Liver (tissue), 9 donors: ENCODE measurements around the gene THRB. TPM values are rescaled to one million over a fixed set of nuclear protein-coding genes. Genes with fewer than 3 reads are reported as not detected.

Source experiments
- DNase-seq: peaks from one replicate; pipeline ENCODE4 v3.0.0-alpha.2; 2017; ENCODE audit warnings: low spot score
- H3K27ac ChIP-seq, 2 donors: one replicate each; pipeline ENCODE4 v1.7.0; 2013; ENCODE audit warnings: inconsistent platforms in 2 of 2, low read length in 2 of 2, control low read depth in 1 of 2, low read depth in 1 of 2, mild to moderate bottlenecking in 1 of 2
- H3K27me3 ChIP-seq, 4 donors: one replicate each; pipeline versions ENCODE4 v1.6.1 to v1.7.0; 2013; ENCODE audit warnings: low read length in 3 of 4, inconsistent platforms in 1 of 4, mild to moderate bottlenecking in 1 of 4, moderate library complexity in 1 of 4; ENCODE audit not compliant: control insufficient read depth in 4 of 4, insufficient read depth in 4 of 4
- H3K36me3 ChIP-seq, 4 donors: one replicate each; pipeline versions ENCODE4 v1.6.1 to v1.7.0; 2013; ENCODE audit warnings: low read length in 3 of 4, mild to moderate bottlenecking in 3 of 4, low read depth in 1 of 4, moderate library complexity in 1 of 4; ENCODE audit not compliant: control insufficient read depth in 4 of 4, insufficient read depth in 3 of 4
- H3K4me1 ChIP-seq, 4 donors: one replicate each; pipeline versions ENCODE4 v1.6.1 to v1.7.0; 2013; ENCODE audit warnings: low read length in 3 of 4, mild to moderate bottlenecking in 3 of 4, moderate library complexity in 1 of 4; ENCODE audit not compliant: control insufficient read depth in 4 of 4, insufficient read depth in 4 of 4
- H3K4me3 ChIP-seq, 3 donors: one replicate each; pipeline versions ENCODE4 v1.6.1 to v1.7.0; 2013; ENCODE audit warnings: low read length in 3 of 3, control low read depth in 1 of 3, low read depth in 1 of 3, mild to moderate bottlenecking in 1 of 3
- H3K9ac ChIP-seq, 2 donors: one replicate each; pipeline ENCODE4 v1.7.0; 2013; ENCODE audit warnings: low read length in 2 of 2, mild to moderate bottlenecking in 2 of 2, moderate library complexity in 2 of 2, control low read depth in 1 of 2, low read depth in 1 of 2
- H3K9me3 ChIP-seq, 4 donors: one replicate each; pipeline versions ENCODE4 v1.6.1 to v1.7.0; 2013; ENCODE audit warnings: low read length in 3 of 4; ENCODE audit not compliant: control insufficient read depth in 4 of 4
- CTCF ChIP-seq: fragments of 150-350 bp; IDR thresholded peaks from 2 replicates; pipeline ENCODE4 v1.5.1; 2017; ENCODE audit warnings: improper control_type of control experiment, low read depth, low read length; ENCODE audit not compliant: missing input control
- FOXA1 ChIP-seq: IDR thresholded peaks from 2 replicates; pipeline ENCODE4 v1.6.1; 2016; ENCODE audit warnings: antibody characterized with exemption
- FOXA2 ChIP-seq: IDR thresholded peaks from 2 replicates; pipeline ENCODE4 v1.6.1; 2016; ENCODE audit warnings: antibody characterized with exemption
- GABPA ChIP-seq, 2 donors: IDR thresholded peaks in 1 of 2; conservative IDR thresholded peaks in 1 of 2; 2 replicates each; pipeline ENCODE4 v1.6.1; 2016; ENCODE audit warnings: antibody characterized with exemption in 2 of 2, mild to moderate bottlenecking in 1 of 2, moderate library complexity in 1 of 2
- HNF4A ChIP-seq, 2 donors: conservative IDR thresholded peaks; 2 replicates each; pipeline ENCODE4 v1.6.1; 2016; ENCODE audit warnings: antibody characterized with exemption in 2 of 2, mild to moderate bottlenecking in 2 of 2
- HNF4G ChIP-seq: IDR thresholded peaks from 2 replicates; pipeline ENCODE4 v1.6.1; 2016; ENCODE audit warnings: antibody characterized with exemption
- MAX ChIP-seq: IDR thresholded peaks from 2 replicates; pipeline ENCODE4 v1.6.1; 2016; ENCODE audit warnings: antibody characterized with exemption
- NR2F2 ChIP-seq: IDR thresholded peaks from 2 replicates; pipeline ENCODE4 v1.6.1; 2016; ENCODE audit warnings: antibody characterized with exemption
- RAD21 ChIP-seq, 2 donors: IDR thresholded peaks; 2 replicates each; pipeline ENCODE4 v1.6.1; 2016; ENCODE audit warnings: antibody characterized with exemption in 2 of 2, mild to moderate bottlenecking in 2 of 2
- SP1 ChIP-seq: IDR thresholded peaks from 2 replicates; pipeline ENCODE4 v1.6.1; 2018; ENCODE audit warnings: antibody characterized with exemption, mild to moderate bottlenecking
- TAF1 ChIP-seq: conservative IDR thresholded peaks from 2 replicates; pipeline ENCODE4 v1.6.1; 2016; ENCODE audit warnings: antibody characterized with exemption, mild to moderate bottlenecking
- YY1 ChIP-seq: IDR thresholded peaks from 2 replicates; pipeline ENCODE4 v1.6.1; 2016; ENCODE audit warnings: antibody characterized with exemption, mild to moderate bottlenecking
- ZBTB33 ChIP-seq: IDR thresholded peaks from 2 replicates; pipeline ENCODE4 v1.6.1; 2016; ENCODE audit warnings: antibody characterized with exemption
- polyA plus RNA-seq, 2 donors: library from polyadenylated mRNA; stranded (reverse) in 1 of 2; unstranded in 1 of 2; fragments of 200-250 nt in 1 of 2; fragments of >200 nt in 1 of 2; fragmentation: Nextera tagmentation in 1 of 2; extraction: Ambion mirVana in 1 of 2; gene quantifications; one replicate each; pipeline versions ENCODE4 v1.2.1 to v1.2.3, GENCODE V29; 2013 to 2015
- total RNA-seq, 2 donors: library from RNA; depleted of rRNA; stranded (reverse); fragments of >200 nt; gene quantifications; one replicate each; pipeline ENCODE4 v1.2.3, GENCODE V29; 2014
- TF ChIP-seq, protein P1 (sequence below): IDR thresholded peaks from 2 replicates; pipeline ENCODE4 v1.6.1; 2016; ENCODE audit warnings: antibody characterized with exemption, mild to moderate bottlenecking
- donor health status: healthy.
- donor health status: healthy.
- donor health status: healthy.
- donor health status: healthy.
- donor health status: healthy.

The THRB gene
- total and polyA plus RNA-seq, 4 donors: 5.9 to 23.9 (median 9.3) TPM

DNA sequence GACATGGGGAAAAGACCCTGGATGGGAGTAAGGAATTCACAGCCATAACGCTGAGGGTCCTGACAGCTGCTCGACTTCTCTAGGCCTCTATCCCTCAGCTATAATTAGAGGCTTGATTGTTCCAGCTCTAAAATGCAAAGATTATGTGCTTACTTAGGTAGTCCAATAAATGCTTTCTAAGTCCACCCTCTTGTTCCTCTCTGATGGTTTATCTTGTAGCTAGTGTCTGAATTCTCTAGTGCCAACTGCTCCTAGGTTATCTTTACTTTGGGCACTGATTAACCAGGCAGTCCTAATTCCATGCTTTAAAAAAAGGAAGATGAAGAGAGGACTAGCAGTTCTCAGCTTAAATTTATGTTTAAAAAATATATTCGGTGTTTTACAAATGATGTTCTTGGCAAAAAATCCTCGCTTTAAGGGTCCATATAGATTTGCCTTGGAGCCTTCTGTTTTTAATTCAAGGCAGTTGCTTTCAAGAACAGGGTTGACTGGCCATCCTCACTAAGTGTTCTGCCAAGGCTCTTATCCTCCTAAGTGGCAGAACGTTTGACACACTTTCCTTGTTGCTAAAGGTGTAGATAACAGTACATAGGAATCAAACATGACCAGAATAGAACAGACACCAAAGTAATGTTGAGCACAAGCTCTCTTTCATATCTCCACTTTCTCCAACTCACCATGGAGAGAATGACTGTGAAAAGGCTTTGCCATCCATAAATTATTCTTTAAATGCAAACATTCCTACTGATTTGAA, 60.6 kb downstream of the THRB start (continued):
- TF ChIP-seq, protein P1, sequence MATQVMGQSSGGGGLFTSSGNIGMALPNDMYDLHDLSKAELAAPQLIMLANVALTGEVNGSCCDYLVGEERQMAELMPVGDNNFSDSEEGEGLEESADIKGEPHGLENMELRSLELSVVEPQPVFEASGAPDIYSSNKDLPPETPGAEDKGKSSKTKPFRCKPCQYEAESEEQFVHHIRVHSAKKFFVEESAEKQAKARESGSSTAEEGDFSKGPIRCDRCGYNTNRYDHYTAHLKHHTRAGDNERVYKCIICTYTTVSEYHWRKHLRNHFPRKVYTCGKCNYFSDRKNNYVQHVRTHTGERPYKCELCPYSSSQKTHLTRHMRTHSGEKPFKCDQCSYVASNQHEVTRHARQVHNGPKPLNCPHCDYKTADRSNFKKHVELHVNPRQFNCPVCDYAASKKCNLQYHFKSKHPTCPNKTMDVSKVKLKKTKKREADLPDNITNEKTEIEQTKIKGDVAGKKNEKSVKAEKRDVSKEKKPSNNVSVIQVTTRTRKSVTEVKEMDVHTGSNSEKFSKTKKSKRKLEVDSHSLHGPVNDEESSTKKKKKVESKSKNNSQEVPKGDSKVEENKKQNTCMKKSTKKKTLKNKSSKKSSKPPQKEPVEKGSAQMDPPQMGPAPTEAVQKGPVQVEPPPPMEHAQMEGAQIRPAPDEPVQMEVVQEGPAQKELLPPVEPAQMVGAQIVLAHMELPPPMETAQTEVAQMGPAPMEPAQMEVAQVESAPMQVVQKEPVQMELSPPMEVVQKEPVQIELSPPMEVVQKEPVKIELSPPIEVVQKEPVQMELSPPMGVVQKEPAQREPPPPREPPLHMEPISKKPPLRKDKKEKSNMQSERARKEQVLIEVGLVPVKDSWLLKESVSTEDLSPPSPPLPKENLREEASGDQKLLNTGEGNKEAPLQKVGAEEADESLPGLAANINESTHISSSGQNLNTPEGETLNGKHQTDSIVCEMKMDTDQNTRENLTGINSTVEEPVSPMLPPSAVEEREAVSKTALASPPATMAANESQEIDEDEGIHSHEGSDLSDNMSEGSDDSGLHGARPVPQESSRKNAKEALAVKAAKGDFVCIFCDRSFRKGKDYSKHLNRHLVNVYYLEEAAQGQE: peak; percentile 57

DNA sequence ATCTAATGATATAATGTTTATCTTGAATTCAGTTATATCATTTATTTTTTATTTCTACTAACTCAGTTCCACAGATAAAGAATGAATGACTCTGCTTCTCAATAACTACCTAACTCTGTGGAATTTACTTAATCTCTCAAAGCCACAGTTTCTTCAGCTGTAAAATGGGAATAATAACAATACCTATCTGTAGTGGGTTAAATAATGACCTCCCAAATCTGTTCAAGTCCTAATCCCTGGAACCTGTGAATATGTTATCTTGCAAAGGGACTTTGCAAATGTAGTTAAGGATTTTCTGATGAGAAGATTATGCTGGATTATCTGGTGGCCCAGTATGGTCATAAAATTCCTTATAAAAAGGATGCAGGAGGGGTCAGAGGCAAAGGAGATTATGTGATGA, 61.7 kb downstream of the THRB start:
- Histone ChIP-seq H3K36me3 (no peaks in the 10 kb centered on the region), H3K9me3 (no peaks in the 10 kb centered on the region)

More for the DNA sequence above, 61.7 kb downstream of the THRB start:
- H3K4me3 ChIP-seq: no peak overlapping the region
- no peak for TF ChIP-seq YY1
- no peak for TF ChIP-seq NR2F2
- no peak for TF ChIP-seq CTCF
- TF ChIP-seq SP1: no peak
- no peak for TF ChIP-seq TAF1
- no peak for TF ChIP-seq HNF4G
- TF ChIP-seq, protein P1: no peak
- no peak for TF ChIP-seq FOXA1
- TF ChIP-seq GABPA (IDR thresholded peaks at IDR 0.05 in 1 of 2, conservative IDR thresholded peaks at IDR 0.05 in 1 of 2): no peak
- TF ChIP-seq HNF4A (conservative IDR thresholded peaks at IDR 0.05): no peak
- no peak for TF ChIP-seq MAX
- TF ChIP-seq RAD21 (IDR thresholded peaks at IDR 0.05): no peak
- no peak for TF ChIP-seq FOXA2
- TF ChIP-seq ZBTB33: no peak
- peak overlapping the region in 1 of 2 donors; percentile 59 for H3K27ac ChIP-seq
- H3K4me1 ChIP-seq: peaks cover 3 to 29% (median 21%) of the 10 kb centered on the region in 4 donors
- DNase-seq: no peak
- no peak overlapping the region for H3K9ac ChIP-seq
- H3K27me3 ChIP-seq: no peaks in the 10 kb centered on the region
